ENCODE data around the gene ADAP2.

GRCh38 chr17:30926516-30926915, 4.8 kb downstream of the ADAP2 start:
- TF ChIP-seq, protein P1, sequence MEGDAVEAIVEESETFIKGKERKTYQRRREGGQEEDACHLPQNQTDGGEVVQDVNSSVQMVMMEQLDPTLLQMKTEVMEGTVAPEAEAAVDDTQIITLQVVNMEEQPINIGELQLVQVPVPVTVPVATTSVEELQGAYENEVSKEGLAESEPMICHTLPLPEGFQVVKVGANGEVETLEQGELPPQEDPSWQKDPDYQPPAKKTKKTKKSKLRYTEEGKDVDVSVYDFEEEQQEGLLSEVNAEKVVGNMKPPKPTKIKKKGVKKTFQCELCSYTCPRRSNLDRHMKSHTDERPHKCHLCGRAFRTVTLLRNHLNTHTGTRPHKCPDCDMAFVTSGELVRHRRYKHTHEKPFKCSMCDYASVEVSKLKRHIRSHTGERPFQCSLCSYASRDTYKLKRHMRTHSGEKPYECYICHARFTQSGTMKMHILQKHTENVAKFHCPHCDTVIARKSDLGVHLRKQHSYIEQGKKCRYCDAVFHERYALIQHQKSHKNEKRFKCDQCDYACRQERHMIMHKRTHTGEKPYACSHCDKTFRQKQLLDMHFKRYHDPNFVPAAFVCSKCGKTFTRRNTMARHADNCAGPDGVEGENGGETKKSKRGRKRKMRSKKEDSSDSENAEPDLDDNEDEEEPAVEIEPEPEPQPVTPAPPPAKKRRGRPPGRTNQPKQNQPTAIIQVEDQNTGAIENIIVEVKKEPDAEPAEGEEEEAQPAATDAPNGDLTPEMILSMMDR (IDR thresholded peaks at IDR 0.05), result no peak
- TF ChIP-seq POLR2A (IDR thresholded peaks at IDR 0.05), result no peak

Data from ovary (tissue), 3 donors.